GM20431 (cell line): ENCODE results near the gene GRID1.

Experiments used
- in situ Hi-C: fragments of 300-500 bp; cut with MseI, MboI; formaldehyde crosslinking; loops from one replicate; pipeline ENCODE4 v1.15.0; 2020; ENCODE audit warnings: low sequenced_read_pairs; ENCODE audit not compliant: unreplicated experiment

Gene GRID1

DNA sequence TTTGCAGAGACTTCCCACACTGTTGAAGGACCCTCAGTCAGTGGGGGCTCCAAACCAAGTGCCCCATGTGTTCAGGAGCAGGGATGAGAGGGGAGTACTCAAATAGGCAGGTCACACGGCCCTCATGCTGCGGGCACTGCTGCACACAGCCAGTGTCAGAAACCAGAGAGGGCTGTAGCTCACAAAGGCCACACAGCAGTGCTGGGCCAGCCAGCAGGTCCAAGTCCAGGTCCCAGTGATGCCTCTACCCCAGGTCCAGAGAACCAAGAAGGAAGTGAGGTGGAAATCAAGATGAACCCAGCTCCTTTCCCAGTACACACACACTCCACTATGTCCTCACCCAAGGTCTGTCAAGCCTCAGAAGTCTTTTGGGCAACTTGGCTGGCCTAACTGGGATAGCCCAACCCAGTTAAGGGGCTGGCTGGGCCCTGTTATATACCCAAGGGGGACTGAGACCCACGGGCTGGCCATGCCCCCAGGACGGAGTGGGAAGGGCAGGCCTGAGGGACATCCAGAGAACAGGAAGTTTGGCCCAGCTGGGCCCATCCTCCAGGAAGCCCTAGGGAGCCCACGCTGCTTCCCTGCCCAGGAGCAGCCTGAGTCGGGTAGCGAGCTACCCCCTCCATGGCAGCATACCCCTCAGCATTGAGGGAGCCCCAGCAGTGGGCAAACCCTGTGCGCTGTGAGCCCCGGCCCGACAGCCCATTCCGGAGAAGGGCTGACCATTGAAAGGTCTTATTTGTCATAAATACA lies 24.3 kb downstream of the GRID1 start:
- in situ Hi-C loops: no loop called here

DNA sequence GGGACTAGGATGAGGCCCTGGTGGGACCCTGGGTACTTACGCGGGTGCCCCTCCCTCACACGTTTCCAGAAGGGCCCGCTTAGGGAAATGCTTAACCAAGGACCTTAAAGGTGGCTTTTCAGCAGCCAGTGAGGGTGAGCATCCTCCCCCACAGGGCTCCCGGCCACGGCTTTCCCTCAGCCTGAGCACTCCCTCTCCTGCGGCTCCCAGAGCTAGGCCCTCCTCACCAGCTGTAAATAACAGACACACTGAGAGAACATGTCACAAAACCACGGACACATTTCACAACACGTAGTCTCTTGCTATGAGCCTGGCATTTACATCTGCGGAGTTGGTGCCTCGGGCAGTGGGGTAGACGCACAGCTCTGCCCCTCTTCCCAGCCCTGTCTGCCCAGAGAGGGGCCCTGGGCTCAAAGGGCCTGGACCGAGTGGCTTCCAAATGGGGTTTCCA lies 25.2 kb downstream of the GRID1 start:
- in situ Hi-C loops: no loop called here

DNA sequence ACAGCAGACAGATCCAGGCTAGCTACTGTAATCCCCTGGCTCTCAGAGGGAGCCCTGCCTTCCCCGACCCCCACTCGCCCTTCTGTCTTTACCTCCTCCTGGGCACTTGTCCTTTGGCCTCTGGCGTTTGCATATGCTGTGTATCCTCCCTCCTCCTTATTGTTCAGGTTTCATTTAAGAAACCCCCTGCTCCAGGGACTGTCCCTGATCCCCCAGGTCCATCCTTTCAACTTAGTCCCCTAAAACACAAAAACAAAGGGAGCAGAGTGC lies 25.7 kb downstream of the GRID1 start:
- in situ Hi-C loops: no loop called here

DNA sequence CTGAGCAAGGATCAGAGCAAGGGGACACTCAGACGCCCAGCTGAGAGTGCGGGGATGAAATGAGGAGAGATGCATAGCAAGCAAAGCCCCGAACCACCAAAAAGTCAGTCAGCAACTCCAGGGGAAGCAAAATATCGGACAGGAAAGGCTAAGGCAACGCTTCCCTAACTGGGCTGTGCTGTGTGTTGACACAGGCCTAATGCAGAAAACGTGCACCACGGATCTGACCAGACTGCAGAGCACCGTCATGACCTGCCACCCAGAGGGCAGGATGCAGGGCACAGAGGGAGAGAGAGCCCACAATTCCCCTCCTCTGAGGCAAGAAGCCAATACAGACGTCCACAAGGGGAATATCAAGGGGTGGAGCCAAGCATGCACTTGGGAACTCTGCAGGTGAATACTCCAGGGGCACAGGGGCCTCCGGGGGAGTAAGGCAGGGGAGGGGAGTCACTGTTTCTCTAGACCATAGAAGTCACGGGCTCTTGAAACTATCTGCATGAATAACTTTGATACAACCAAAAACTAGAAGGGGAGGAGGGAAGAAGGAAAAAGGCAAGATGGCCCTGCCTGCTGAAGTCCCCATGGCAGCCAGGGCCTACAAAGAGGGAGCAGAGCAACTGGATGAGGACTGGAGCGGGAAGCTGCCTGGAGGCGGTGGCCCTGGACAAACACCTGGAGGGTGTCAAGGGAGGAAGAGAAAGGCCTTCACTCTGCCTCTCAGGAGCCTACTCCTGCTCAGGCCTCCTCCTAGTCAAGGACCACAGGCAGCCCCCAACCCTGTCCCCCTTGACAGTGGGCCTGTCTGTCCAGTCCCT lies 26.2 kb downstream of the GRID1 start:
- in situ Hi-C loops: no loop called here

DNA sequence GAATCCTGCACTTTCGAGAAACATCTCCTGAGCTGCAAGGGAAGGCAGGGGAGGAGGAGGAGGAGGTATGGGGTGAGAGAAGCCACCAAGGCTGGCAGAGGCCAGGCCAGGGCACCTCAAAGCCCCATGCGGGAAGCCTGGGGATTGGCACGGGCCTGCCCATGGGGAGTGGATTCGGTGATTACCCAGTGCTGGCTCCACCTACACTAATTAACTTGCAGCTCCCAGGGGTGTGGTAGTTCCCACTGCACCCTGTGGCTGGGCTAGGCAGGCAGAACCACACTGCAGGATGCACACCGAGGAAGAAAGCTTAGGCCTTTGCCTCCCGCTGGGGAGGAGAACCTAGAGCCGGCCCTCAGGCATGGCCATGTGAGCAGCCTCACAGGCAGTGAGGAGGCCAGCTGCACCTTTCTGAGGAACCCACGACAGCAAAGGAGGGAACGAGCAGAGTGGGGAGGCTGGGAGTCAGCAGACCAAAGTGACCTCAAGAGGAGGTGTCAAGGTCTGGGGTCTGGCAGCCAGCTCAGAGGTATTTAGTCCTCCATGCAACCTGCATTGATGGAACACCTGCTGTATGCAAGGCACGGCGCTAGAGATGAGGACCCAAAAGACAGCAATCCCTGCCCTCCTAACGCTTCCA lies 27.2 kb downstream of the GRID1 start:
- in situ Hi-C loops: no loop called here

DNA sequence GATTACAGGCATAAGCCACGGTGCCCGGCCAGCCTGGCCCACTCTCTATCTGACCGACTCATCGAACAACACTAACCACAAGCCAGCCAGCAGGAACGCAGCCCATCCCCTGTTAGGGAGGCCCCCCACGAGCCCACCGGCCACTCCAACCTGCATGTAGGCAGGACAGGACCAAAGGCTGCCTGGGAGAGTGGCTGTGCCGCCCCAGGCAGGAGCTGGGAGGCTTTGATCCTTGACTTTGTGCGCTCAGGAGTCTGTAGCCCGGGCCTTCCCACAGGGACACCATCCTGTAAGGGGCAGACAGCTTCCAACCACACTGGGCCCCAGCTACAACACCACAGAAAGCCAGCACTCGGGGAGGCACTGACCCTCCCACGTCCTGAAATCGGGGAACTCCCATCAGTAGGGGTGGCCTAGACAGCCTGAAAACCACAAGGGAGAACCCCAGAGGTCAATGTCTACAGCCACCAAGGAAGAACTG lies 29.4 kb downstream of the GRID1 start:
- in situ Hi-C loops: no loop called here

DNA sequence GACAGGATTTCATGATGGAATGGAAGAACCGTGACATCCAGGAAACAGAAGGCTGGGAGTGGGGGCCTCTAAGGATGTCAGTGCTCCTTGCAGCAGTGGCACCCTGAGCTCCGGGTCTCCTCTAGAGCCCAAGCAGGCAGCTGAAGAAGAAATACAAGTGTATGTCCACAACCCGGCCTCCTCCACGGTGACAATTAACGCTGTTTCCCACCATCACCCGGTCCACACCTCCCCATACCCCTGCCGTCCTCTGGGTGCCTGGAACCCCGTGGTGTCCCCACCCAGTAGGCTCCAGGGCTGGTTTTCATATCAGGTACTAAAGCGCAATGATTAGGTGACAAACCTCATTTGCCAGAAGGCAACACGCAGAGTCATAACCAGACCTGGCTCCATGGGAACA lies 30.3 kb downstream of the GRID1 start:
- in situ Hi-C loops: no loop called here

DNA sequence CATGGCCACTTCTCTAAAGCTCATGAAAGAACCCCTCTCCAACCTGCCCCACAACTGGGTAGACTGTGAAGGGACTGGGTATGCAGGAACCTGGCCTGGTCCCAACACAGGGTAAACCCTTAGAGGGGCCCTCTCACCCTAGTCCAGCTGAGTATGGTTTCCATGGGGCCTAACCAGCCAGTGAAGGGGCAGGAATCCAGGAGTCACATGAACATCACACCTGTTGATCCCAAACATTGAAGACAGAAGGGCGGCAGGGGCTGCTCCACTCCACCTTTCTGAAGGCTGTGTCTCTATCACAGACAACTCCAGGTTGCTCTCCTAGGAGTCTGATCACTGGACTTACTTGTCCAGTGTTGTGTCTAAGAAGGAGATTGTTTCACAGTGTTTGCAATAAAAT lies 30.8 kb downstream of the GRID1 start:
- in situ Hi-C loops: no loop called here

DNA sequence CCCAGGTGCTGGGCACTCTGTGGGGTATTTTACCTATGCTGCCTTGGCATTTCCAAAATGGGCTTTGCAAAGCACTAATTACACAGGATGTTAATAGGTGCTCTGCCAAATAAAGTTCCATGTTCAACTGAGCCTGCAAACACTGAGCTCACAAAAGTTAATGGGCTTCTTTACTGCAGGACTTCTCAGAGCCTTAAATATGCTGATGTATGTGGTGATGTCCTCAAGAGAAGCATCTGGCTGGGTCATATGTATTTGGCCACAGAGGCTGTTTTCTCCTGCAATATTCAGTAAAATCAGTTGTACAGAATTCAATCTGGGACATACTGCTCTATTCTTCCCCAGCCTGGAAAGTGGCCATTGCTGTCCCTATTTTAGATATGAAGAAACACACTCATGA lies 31.3 kb downstream of the GRID1 start:
- in situ Hi-C loops: no loop called here

DNA sequence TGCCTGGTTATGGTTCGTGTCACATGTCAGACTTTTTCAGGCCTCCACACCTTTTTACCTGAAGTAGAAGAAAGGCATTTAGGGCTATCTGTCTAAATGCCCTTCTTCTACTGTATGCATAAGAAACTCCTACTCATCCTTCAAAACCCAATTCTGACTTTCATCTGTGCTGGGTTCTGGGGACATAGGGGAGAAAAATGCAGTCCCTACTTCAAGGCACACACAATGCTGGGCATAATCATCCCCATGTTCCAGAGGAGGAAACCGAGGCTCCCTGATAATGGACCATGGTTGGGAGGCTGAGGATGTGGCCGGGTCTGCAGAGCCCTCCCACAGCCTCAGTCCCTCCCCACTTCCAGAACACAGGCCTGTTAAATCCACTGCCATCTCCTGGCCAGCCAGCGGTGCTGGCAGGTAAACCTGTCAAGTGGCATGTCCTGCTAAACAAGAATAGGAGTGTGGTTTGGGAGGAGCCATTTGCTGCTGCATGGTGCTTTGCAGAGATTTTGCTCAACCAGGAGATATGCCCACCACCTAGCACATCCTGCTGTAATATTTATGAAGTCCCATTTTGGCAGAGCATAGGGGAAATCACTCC lies 32.0 kb downstream of the GRID1 start:
- in situ Hi-C loops: no loop called here

DNA sequence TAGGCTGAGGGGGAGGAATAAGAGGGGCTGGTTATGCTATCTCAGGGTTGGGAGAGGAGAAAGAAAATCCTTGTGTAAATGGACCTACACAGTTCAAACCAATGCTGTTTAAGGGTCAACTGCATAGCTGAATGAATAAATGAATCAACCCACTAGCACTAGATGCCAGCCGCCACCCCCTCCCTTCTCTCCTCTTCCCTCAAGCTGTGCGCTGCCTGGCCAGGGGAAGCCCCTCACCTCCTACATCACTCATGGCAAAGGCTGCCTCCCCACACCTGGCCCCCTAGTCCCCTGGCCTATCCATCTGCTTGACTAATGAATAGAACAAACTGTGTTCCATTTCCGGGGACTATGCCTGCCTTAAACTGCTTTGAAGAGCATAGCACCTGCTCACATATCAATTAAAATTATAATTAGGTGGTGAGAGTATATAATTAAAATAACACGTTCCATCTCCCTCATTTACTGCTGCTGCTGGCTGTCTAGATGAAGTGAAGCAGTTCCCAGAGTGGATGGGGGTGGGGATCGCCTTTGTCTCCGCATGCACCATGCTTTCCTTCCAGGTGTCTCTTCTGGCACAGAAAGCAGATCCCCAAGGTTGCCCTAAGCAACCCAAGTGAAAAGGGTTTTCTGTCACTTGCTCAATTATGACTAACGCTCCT lies 32.6 kb downstream of the GRID1 start:
- in situ Hi-C loops: no loop called here

DNA sequence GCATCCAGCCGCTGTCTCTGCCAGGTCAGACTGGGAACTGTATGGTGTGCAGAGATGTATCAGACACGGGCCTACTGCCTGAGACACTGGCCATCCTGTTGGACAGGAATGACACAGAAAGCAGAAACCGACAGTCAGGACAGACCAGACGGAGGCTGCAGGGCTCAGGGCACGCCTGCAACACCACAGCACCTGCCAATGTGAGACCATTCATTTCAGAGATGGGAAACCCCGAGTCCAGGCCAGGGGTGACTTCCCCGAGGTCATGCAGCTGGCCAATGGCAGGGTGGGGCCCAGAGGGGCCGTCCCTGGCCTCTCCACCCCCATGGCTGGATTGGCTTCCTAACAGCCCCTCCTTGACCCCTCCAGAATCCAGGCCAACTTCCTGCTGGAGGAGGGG lies 34.7 kb downstream of the GRID1 start:
- in situ Hi-C loops: no loop called here

DNA sequence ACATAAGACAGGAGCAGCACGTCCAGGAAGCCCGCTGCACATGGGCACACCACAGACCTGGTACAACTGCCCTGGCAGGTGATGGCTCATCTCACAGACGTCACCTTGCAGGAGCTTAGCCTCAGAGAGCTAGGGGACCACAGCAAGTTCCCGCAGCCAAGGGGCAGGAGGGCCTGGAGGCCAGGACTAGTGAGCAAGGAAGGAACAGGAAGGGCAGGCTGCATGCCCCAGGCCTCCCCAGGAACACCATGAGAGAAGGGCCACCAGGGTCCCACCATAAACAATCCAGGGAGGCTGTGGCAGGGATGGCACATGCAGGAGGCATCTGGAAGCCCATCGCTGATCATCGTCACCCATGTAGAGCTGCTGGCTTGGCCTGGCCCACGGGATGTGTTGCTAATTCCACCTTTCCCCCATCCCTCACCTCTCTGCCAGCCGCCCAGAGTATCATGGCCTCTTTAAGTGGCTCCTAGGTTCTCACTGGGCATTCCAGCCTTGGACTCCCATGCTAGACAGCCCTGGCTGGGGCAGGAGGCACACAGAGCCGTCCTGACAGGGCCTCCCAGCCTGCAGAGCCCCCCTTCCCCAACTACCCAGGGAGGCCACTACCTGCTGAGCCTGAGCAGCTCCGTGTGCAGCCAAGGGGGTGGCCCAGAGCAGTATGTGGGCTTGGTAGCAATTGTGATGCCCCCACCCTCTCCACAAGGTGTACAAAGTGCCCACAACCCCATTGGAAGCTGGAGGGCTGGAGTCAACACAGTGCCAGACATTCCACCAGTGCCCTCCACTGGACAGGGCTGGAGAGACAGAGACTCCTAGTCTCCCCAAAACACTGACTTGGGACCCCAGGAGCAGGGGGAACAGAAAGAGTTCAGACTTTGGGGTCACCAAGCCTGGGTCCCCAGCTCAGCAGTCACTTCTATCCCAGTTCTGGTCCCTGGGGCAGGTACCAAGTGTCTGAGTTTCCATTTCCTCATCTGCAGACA lies 35.5 kb downstream of the GRID1 start:
- in situ Hi-C loops: no loop called here

DNA sequence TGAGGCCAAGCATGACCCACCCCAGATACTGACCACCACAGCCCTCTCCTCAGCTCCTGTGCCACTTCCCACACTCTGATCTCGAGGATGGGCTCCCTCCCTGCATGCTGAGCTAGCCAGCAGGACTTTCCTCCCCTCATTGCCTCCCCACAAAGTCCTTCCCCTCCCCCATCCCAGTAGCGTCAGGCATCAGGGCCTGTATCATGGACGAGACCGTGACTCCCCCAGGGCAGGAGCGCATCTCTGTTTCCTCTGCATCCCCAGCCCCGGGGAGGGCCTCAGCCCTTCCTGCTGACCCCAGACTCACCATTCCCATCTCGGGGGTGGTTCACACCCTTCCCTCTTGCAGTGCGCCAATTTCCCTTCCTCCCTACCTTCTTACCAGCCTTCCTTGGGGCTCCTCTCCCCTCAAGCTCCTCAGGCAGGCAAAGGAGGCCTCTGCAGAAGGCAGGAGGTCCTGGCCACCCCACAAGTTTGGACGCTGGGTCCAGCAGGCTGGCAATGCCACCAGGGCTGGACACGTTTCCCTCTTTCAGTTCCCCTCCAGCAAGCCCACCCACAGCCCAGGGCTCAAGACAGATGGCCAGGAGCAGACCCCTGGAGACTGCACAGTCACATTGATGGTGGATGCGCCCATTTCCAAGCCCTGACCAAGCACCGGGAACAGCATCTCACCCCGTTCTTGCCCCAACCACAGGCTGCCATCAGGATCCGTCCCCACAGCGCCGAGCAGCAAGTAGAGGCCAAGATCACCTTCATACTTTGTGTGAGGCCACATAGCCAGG lies 36.5 kb downstream of the GRID1 start:
- in situ Hi-C loops: no loop called here

DNA sequence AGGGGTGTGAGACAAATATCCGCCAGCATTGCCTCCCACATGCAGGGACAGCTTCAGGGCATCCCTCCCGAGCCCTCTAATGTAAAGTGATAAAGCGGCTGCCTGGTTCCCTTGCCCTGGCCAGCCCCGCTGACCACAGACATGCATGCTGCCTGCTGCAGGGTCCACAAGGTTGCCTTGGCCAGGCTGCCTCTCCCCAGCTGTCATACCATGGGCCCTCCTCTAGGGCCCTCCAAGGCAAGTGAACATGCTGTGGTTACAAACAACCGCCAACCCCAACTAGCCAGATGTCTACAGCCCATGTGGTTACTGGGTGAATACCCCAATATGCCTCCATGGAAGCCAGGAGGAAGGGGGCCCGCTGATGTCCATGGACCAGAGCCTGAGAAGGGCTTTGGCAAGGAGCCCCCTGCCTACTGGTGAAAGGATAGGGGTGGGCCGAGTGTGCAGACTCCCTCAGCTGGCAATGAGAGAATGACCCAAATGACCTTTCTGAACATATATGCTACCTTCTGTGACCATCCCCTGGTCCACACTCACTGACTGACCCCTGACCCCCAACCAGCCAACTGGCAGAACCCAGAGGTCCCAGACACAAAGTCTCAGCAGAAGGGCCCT lies 37.4 kb downstream of the GRID1 start:
- in situ Hi-C loops: no loop called here

DNA sequence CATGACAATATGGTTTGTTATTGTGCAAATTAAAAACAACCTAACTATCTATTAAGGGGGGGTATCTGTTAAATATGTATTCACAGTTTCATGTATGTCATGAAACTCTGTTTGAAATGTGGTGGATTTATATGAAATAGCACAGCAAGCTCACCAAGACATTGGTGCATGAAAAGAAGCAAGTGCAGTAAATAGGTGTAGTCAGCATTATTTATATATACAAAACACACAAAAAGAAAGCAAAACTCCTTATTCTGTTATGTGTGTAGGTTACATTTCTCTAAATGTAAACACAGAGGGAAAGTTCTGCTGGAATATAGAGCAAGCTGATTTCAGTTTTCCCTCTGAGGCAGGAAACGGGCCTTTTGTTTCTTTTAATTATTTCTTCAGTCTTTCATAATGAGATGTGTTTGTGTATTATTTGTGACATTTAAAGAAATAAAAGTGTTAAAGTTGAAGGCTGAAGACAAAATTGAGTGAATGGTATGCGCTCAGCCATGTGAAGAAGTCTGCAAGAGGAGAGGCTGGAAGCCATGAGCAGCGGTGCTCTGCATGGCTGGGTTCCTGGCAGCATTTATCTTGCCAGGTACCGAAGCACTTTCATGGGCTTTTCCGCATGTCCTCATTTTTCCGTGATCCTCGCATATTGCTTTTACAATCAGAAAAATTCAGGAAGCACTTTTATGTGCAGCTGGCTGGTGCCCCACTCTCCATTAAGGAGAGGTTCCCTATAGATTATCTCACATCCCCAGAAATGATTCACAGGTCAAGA lies 38.5 kb downstream of the GRID1 start:
- in situ Hi-C loops: no loop called here

DNA sequence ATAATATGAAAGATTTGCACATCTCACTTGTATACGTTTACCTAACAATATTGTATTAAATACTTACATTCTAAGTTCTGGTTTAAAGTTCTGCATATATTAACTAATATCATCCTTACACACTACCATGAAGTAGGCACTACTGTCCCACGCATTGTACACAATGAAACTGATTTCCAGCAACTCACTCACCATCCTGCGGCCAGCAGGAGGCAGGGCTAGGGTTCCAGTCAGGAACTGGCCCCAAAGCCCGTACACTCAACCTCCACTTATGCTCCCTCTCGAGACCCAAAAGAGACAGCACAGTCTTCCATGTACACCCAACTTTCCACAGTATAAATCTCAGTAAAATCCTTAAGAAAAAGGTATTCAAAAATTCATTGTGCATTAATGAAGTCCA lies 41.4 kb downstream of the GRID1 start:
- in situ Hi-C loops: no loop called here
